SK-N-SH treated with all-trans-retinoic acid at 6 μM for 48 hours (cell line): ENCODE results near the gene PLCB1.

Experiments used
- ATAC-seq: fragments of 200-7000 bp; cut with Tn5 transposase; 3 replicates; pipeline ENCODE4 v1.9.1; 2020; ENCODE audit warnings: mild to moderate bottlenecking, moderate library complexity
- ARNTL ChIP-seq: fragments of 450-650 bp; formaldehyde crosslinking; IDR thresholded peaks from 2 replicates; pipeline ENCODE4 v1.5.0; 2020; ENCODE audit warnings: low read depth, mild to moderate bottlenecking, moderate library complexity, borderline replicate concordance
- BACH2 ChIP-seq: fragments of 250-450 bp; sonication (Bioruptor Pico); IDR thresholded peaks from 2 replicates; pipeline ENCODE4 v1.9.0; 2021; ENCODE audit warnings: mild to moderate bottlenecking, borderline replicate concordance
- ESRRG ChIP-seq: fragments of 250-450 bp; sonication (Bioruptor Pico); IDR thresholded peaks from 2 replicates; pipeline ENCODE4 v1.6.1; 2021; ENCODE audit warnings: mild to moderate bottlenecking
- GLIS3 ChIP-seq: fragments of 250-450 bp; sonication (Bioruptor Pico); IDR thresholded peaks from 2 replicates; pipeline ENCODE4 v1.5.0; 2020; ENCODE audit warnings: mild to moderate bottlenecking, moderate library complexity
- ISL1 ChIP-seq: fragments of 250-450 bp; sonication (Bioruptor Pico); IDR thresholded peaks from 2 replicates; pipeline ENCODE4 v2.1.2; 2022; ENCODE audit warnings: mild to moderate bottlenecking, moderate library complexity
- OSR1 ChIP-seq: fragments of 250-450 bp; sonication (Bioruptor Pico); IDR thresholded peaks from 2 replicates; pipeline ENCODE4 v1.8.0; 2022; ENCODE audit warnings: moderate library complexity, mild to moderate bottlenecking, inconsistent platforms
- PPARA ChIP-seq: fragments of 250-450 bp; sonication (Bioruptor Pico); IDR thresholded peaks from 2 replicates; pipeline ENCODE4 v1.5.0; 2020; ENCODE audit warnings: mild to moderate bottlenecking, borderline replicate concordance
- RARB ChIP-seq: fragments of 250-450 bp; sonication (Bioruptor Pico); IDR thresholded peaks from 2 replicates; pipeline ENCODE4 v1.8.0; 2021; ENCODE audit warnings: mild to moderate bottlenecking, moderate library complexity
- SNAI2 ChIP-seq: fragments of 250-450 bp; sonication (Bioruptor Pico); IDR thresholded peaks from 2 replicates; pipeline ENCODE4 v1.5.0; 2020; ENCODE audit warnings: mild to moderate bottlenecking, moderate library complexity
- TCF4 ChIP-seq: fragments of 250-450 bp; sonication (Bioruptor Pico); IDR thresholded peaks from 2 replicates; pipeline ENCODE4 v1.8.0; 2021; ENCODE audit warnings: mild to moderate bottlenecking, moderate library complexity, borderline replicate concordance
- TOX ChIP-seq: fragments of 250-450 bp; sonication (Bioruptor Pico); IDR thresholded peaks from 2 replicates; pipeline ENCODE4 v1.8.0; 2021; ENCODE audit warnings: mild to moderate bottlenecking, moderate library complexity, borderline replicate concordance
- ZC3H10 ChIP-seq: fragments of 250-450 bp; sonication (Bioruptor Pico); IDR thresholded peaks from 2 replicates; pipeline ENCODE4 v1.5.1; 2021; ENCODE audit warnings: mild to moderate bottlenecking, moderate library complexity
- ZFP3 ChIP-seq: fragments of 250-450 bp; sonication (Bioruptor Pico); IDR thresholded peaks from 2 replicates; pipeline ENCODE4 v1.5.0; 2020; ENCODE audit warnings: mild to moderate bottlenecking, moderate library complexity
- ZFP30 ChIP-seq: fragments of 450-650 bp; formaldehyde crosslinking; IDR thresholded peaks from 2 replicates; pipeline ENCODE4 v1.5.0; 2022; ENCODE audit warnings: mild to moderate bottlenecking, moderate library complexity
- ZNF565 ChIP-seq: fragments of 450-650 bp; formaldehyde crosslinking; conservative IDR thresholded peaks from 2 replicates; pipeline ENCODE4 v1.5.0; 2020; ENCODE audit warnings: low read depth, mild to moderate bottlenecking, moderate library complexity
- ZNF70 ChIP-seq: fragments of 450-650 bp; formaldehyde crosslinking; IDR thresholded peaks from 2 replicates; pipeline ENCODE4 v1.5.0; 2020; ENCODE audit warnings: mild to moderate bottlenecking, moderate library complexity
- ZNF8 ChIP-seq: fragments of 450-650 bp; formaldehyde crosslinking; IDR thresholded peaks from 2 replicates; pipeline ENCODE4 v1.5.0; 2020; ENCODE audit warnings: mild to moderate bottlenecking, moderate library complexity
- TF ChIP-seq, protein P1 (sequence below): fragments of 250-450 bp; sonication (Bioruptor Pico); IDR thresholded peaks from 2 replicates; pipeline ENCODE4 v1.8.0; 2020; ENCODE audit warnings: mild to moderate bottlenecking, moderate library complexity, borderline replicate concordance
- TF ChIP-seq, protein P2 (sequence below): fragments of 250-450 bp; sonication (Bioruptor Pico); IDR thresholded peaks from 2 replicates; pipeline ENCODE4 v1.5.0; 2020; ENCODE audit warnings: mild to moderate bottlenecking, moderate library complexity
- TF ChIP-seq, protein P3 (sequence below): fragments of 250-450 bp; sonication (Bioruptor Pico); IDR thresholded peaks from 2 replicates; pipeline ENCODE4 v1.5.1; 2020; ENCODE audit warnings: low read depth, mild to moderate bottlenecking, moderate library complexity
- TF ChIP-seq, protein P4 (sequence below): fragments of 250-450 bp; sonication (Bioruptor Pico); IDR thresholded peaks from 2 replicates; pipeline ENCODE4 v1.5.1; 2021; ENCODE audit warnings: mild to moderate bottlenecking, moderate library complexity
- TF ChIP-seq, protein P5 (sequence below): fragments of 250-450 bp; sonication (Bioruptor Pico); IDR thresholded peaks from 2 replicates; pipeline ENCODE4 v1.8.0; 2021; ENCODE audit warnings: low read depth, mild to moderate bottlenecking, moderate library complexity, borderline replicate concordance

Gene PLCB1

DNA sequence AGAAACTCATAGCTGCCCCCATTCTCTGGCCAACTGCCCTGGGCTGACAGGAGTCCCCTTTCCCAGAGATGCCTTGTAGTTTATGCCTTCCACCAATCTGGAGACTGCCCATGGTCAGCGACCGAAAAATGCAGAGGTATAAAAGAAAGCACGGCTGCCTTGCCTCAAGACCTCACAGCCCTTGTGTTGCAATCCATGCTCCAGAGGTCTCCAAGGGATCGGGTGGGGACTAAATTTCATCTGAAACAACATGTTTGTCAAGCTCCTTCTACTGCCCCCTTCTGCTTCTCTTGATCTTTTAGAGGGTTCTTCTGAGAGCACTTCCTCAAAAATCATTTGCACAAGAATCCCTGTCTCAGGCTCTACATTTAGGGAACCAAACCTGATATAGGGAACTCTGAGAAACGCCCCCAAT lies 128.8 kb downstream of the PLCB1 start:
- ATAC-seq, result no peak
- TF ChIP-seq ZFP3 (CRISPR knock-in tag) (no peak), GLIS3 (CRISPR knock-in tag) (no peak), ARNTL (CRISPR knock-in tag) (no peak), ZFP30 (CRISPR knock-in tag) (no peak), ESRRG (CRISPR knock-in tag) (no peak), ZNF70 (no peak), ZNF8 (CRISPR knock-in tag) (no peak), OSR1 (no peak), PPARA (CRISPR knock-in tag) (no peak), TOX (no peak), TCF4 (CRISPR knock-in tag) (no peak), ZNF565 (no peak), SNAI2 (CRISPR knock-in tag) (no peak), ISL1 (CRISPR knock-in tag) (no peak)
- TF ChIP-seq, protein P1, sequence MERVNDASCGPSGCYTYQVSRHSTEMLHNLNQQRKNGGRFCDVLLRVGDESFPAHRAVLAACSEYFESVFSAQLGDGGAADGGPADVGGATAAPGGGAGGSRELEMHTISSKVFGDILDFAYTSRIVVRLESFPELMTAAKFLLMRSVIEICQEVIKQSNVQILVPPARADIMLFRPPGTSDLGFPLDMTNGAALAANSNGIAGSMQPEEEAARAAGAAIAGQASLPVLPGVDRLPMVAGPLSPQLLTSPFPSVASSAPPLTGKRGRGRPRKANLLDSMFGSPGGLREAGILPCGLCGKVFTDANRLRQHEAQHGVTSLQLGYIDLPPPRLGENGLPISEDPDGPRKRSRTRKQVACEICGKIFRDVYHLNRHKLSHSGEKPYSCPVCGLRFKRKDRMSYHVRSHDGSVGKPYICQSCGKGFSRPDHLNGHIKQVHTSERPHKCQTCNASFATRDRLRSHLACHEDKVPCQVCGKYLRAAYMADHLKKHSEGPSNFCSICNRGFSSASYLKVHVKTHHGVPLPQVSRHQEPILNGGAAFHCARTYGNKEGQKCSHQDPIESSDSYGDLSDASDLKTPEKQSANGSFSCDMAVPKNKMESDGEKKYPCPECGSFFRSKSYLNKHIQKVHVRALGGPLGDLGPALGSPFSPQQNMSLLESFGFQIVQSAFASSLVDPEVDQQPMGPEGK (CRISPR knock-in tag), result no peak
- TF ChIP-seq, protein P2, sequence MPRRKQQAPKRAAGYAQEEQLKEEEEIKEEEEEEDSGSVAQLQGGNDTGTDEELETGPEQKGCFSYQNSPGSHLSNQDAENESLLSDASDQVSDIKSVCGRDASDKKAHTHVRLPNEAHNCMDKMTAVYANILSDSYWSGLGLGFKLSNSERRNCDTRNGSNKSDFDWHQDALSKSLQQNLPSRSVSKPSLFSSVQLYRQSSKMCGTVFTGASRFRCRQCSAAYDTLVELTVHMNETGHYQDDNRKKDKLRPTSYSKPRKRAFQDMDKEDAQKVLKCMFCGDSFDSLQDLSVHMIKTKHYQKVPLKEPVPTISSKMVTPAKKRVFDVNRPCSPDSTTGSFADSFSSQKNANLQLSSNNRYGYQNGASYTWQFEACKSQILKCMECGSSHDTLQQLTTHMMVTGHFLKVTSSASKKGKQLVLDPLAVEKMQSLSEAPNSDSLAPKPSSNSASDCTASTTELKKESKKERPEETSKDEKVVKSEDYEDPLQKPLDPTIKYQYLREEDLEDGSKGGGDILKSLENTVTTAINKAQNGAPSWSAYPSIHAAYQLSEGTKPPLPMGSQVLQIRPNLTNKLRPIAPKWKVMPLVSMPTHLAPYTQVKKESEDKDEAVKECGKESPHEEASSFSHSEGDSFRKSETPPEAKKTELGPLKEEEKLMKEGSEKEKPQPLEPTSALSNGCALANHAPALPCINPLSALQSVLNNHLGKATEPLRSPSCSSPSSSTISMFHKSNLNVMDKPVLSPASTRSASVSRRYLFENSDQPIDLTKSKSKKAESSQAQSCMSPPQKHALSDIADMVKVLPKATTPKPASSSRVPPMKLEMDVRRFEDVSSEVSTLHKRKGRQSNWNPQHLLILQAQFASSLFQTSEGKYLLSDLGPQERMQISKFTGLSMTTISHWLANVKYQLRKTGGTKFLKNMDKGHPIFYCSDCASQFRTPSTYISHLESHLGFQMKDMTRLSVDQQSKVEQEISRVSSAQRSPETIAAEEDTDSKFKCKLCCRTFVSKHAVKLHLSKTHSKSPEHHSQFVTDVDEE (CRISPR knock-in tag), result no peak
- TF ChIP-seq, protein P3, sequence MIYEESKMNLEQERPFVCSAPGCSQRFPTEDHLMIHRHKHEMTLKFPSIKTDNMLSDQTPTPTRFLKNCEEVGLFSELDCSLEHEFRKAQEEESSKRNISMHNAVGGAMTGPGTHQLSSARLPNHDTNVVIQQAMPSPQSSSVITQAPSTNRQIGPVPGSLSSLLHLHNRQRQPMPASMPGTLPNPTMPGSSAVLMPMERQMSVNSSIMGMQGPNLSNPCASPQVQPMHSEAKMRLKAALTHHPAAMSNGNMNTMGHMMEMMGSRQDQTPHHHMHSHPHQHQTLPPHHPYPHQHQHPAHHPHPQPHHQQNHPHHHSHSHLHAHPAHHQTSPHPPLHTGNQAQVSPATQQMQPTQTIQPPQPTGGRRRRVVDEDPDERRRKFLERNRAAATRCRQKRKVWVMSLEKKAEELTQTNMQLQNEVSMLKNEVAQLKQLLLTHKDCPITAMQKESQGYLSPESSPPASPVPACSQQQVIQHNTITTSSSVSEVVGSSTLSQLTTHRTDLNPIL (CRISPR knock-in tag), result no peak
- TF ChIP-seq, protein P4, sequence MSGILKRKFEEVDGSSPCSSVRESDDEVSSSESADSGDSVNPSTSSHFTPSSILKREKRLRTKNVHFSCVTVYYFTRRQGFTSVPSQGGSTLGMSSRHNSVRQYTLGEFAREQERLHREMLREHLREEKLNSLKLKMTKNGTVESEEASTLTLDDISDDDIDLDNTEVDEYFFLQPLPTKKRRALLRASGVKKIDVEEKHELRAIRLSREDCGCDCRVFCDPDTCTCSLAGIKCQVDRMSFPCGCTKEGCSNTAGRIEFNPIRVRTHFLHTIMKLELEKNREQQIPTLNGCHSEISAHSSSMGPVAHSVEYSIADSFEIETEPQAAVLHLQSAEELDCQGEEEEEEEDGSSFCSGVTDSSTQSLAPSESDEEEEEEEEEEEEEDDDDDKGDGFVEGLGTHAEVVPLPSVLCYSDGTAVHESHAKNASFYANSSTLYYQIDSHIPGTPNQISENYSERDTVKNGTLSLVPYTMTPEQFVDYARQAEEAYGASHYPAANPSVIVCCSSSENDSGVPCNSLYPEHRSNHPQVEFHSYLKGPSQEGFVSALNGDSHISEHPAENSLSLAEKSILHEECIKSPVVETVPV, result no peak

DNA sequence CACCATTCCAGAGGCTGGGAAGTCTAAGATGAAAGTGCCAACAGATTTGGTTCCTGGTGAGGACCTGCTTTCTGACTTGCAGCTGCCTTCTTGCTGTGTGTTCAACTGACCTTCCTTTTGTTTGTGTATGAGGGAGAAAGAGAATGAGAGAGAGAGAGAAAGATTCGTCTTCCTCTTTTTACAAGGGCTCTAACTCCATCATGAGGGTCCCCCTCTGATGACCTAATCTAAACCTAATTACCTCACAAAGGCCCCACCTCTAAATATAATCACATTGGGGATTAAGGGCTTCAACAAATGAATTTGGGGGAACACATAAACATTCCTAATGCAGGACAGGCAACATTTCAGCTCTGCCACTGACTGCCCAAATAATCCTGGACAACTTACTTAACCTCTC lies 130.7 kb downstream of the PLCB1 start:
- TF ChIP-seq BACH2 (CRISPR knock-in tag), result no peak
- no peak for TF ChIP-seq OSR1
- no peak for TF ChIP-seq PPARA (CRISPR knock-in tag)
- no peak for TF ChIP-seq TCF4 (CRISPR knock-in tag)
- no peak for TF ChIP-seq ESRRG (CRISPR knock-in tag)
- TF ChIP-seq ZNF70, result no peak
- TF ChIP-seq, protein P5, sequence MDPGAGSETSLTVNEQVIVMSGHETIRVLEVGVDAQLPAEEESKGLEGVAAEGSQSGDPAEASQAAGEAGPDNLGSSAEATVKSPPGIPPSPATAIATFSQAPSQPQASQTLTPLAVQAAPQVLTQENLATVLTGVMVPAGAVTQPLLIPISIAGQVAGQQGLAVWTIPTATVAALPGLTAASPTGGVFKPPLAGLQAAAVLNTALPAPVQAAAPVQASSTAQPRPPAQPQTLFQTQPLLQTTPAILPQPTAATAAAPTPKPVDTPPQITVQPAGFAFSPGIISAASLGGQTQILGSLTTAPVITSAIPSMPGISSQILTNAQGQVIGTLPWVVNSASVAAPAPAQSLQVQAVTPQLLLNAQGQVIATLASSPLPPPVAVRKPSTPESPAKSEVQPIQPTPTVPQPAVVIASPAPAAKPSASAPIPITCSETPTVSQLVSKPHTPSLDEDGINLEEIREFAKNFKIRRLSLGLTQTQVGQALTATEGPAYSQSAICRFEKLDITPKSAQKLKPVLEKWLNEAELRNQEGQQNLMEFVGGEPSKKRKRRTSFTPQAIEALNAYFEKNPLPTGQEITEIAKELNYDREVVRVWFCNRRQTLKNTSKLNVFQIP (CRISPR knock-in tag), result no peak
- TF ChIP-seq RARB (CRISPR knock-in tag), result no peak
- TF ChIP-seq, protein P4, result no peak
- no peak for TF ChIP-seq TOX
- no peak for TF ChIP-seq SNAI2 (CRISPR knock-in tag)
- TF ChIP-seq ZC3H10 (CRISPR knock-in tag), result no peak
- TF ChIP-seq ISL1 (CRISPR knock-in tag), result no peak
- ATAC-seq, result no peak
